Measurements from ENCODE around the gene NEK1.
A peak's percentile ranks its signal among the peaks of the same experiment; 100 is the strongest.

Gene NEK1

DNA sequence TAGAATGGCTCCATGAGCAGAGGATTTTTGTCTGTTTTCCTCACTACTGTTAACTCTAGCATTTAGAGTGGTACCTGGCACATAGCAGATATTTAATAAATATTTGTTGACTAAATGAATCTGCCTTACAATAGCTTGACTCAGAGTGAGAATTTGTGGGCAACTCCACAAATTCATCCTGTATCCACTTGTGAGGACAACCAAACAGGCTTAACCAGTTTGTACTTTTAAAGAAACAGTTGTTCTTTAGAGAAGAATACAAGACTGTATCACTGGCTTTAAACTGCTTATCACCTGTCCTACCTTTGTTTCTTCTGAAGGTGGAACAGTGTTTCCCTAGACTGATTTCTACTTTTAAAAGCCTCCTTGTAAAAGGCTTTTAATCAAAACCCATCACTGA, 200.3 kb downstream of the NEK1 start:
- no peak overlapping the region for H3K27ac Mint-ChIP-seq
- no peak overlapping the region for H3K4me3 Mint-ChIP-seq
- peaks cover 9% of the 10 kb centered on the region for H3K4me1 Mint-ChIP-seq
- TF ChIP-seq, protein P1, sequence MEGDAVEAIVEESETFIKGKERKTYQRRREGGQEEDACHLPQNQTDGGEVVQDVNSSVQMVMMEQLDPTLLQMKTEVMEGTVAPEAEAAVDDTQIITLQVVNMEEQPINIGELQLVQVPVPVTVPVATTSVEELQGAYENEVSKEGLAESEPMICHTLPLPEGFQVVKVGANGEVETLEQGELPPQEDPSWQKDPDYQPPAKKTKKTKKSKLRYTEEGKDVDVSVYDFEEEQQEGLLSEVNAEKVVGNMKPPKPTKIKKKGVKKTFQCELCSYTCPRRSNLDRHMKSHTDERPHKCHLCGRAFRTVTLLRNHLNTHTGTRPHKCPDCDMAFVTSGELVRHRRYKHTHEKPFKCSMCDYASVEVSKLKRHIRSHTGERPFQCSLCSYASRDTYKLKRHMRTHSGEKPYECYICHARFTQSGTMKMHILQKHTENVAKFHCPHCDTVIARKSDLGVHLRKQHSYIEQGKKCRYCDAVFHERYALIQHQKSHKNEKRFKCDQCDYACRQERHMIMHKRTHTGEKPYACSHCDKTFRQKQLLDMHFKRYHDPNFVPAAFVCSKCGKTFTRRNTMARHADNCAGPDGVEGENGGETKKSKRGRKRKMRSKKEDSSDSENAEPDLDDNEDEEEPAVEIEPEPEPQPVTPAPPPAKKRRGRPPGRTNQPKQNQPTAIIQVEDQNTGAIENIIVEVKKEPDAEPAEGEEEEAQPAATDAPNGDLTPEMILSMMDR (IDR thresholded peaks at IDR 0.05; ENCODE audit: unreplicated experiment in 3 of 3) = no peak
- no peaks in the 10 kb centered on the region for H3K27me3 Mint-ChIP-seq (ENCODE audit: low read depth)
- H3K9me3 Mint-ChIP-seq = no peaks in the 10 kb centered on the region
- peaks cover 2% of the 10 kb centered on the region for H3K36me3 Mint-ChIP-seq (ENCODE audit: low read depth)

DNA sequence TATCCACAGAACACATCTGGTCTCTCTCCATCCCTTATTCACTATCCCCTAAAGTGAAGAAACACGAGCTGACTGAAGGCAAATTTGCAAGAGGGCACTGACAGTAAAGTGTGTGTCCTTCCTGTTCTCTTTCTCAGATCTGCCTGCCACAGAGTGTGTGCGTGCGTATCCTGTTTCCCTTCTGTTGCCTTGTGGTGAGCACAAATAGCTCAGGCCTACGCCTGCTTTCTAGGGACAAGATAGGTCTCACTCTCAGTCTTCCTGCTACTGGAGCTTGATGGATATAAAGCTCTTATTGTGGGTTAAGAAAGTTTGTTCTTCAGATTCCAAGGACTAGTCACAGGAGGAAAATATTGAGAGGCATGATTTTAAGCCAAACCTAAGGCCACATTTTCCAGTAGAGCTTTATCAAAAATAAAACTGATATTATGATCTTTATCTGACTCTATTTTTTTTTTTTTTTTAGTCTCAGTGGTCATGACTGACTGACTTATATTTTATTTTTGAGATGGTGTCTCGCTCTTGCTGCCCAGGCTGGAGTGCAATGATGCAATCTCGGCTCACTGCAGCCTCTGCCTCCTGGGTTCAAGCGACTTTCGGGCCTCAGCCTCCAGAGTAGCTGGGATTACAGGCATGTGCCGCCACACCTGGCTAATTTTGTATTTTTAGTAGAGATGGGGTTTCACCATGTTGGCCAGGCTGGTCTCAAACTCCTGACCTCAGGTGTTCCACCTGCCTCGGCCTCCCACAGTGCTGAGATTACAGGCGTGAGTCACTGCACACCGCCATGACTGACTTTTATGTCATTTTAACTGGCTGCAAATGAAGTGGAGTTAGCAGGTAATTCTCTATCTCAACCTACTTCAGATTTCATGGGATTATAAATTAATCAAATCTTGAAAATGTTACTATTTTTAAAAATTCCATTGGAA, 201.3 kb downstream of the NEK1 start:
- no peak overlapping the region for H3K4me3 Mint-ChIP-seq
- TF ChIP-seq, protein P1 (IDR thresholded peaks at IDR 0.05; ENCODE audit: unreplicated experiment in 3 of 3) = no peak
- H3K9me3 Mint-ChIP-seq = no peaks in the 10 kb centered on the region
- no peaks in the 10 kb centered on the region for H3K36me3 Mint-ChIP-seq (ENCODE audit: low read depth)
- H3K27ac Mint-ChIP-seq = peak overlapping the region in 2 of 3 experiments; percentile 16 to 27
- H3K4me1 Mint-ChIP-seq = peaks cover 6% of the 10 kb centered on the region
- H3K27me3 Mint-ChIP-seq (ENCODE audit: low read depth) = no peaks in the 10 kb centered on the region

DNA sequence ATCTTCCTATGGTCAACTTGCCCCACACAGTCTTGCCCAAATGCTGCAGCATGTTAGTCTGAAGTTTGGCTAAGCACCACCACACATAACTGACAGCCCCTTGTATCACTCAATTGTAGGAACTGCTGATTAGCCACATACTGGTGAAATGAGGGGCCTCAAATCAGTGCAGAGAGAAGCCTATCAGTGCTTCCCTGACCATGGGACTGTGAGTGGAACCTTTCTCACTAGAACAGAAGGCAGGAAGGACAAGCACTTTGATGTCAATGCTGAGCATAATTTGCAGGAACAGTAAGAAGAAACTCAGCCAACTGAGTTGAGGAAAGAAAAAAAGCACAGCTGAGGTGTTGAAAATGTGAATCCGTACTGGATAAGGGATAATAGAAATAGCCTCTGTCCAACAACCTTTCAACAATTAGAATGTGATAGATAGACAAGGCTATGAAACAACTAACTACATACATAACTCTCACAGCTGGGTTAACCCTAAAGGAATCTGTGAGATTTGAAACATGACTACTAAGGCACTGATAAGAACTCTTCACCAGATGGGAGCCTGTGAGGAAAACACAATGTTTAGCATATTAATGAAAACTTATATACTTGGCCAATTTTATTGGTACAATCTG, 205.1 kb downstream of the NEK1 start:
- TF ChIP-seq, protein P1 (IDR thresholded peaks at IDR 0.05; ENCODE audit: unreplicated experiment in 3 of 3) = no peak
- Mint-ChIP-seq H3K36me3 (ENCODE audit: low read depth) (no peaks in the 10 kb centered on the region), H3K9me3 (no peaks in the 10 kb centered on the region), H3K4me3 (no peak overlapping the region), H3K4me1 (peaks cover 6% of the 10 kb centered on the region), H3K27ac (no peak overlapping the region), H3K27me3 (ENCODE audit: low read depth) (no peaks in the 10 kb centered on the region)

DNA sequence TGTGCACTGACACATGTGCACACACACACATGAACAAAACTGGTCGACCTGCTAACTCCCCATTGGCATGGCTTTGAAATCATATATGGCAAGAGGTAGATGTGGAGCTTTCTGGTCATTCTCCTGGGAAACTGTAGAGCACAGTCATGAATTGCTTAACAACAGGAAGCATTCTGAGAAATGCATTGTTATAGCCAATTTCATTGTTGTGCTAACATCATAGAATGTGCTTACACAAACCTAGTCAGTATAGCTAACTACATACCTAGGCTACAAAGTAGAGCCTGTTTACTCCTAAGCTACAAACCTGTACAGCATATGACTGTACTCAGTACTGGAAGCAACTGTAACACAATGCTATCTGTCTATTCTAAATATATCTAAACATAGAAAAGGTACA, 207.4 kb downstream of the NEK1 start:
- Mint-ChIP-seq H3K9me3 (no peaks in the 10 kb centered on the region), H3K27ac (no peak overlapping the region), H3K27me3 (ENCODE audit: low read depth) (no peaks in the 10 kb centered on the region), H3K4me3 (no peak overlapping the region), H3K4me1 (no peaks in the 10 kb centered on the region), H3K36me3 (ENCODE audit: low read depth) (peaks cover 8% of the 10 kb centered on the region)
- TF ChIP-seq, protein P1 (IDR thresholded peaks at IDR 0.05; ENCODE audit: unreplicated experiment in 3 of 3) = no peak

DNA sequence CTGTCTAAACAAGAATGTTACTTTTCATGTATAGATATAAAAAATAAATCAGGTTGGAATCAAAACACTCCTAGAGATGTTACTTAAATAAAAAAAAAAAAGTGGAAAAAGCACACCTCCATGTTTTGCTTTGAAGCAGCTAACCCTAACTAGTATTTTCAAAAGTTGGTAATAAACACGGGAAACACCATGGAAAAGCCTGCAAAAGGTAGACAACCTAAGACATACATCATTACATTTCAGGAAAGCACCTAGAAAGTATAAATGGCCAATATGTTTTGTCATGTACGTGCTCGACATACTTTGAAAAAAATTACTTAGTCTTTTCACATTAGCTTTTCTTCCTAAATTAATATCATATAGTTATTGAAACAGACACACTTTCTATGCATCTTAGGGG, 211.6 kb downstream of the NEK1 start:
- Mint-ChIP-seq H3K9me3 (no peaks in the 10 kb centered on the region), H3K4me1 (peaks cover 7% of the 10 kb centered on the region), H3K36me3 (ENCODE audit: low read depth) (peaks cover 8% of the 10 kb centered on the region), H3K27me3 (ENCODE audit: low read depth) (no peaks in the 10 kb centered on the region), H3K27ac (no peak overlapping the region), H3K4me3 (no peak overlapping the region)
- TF ChIP-seq, protein P1 (IDR thresholded peaks at IDR 0.05; ENCODE audit: unreplicated experiment in 3 of 3) = no peak

Measured in nephron (organoid).